ENCODE data around the gene RHBDL3.

The RHBDL3 gene

GRCh38 chr17:32330147-32330546 is 64.5 kb downstream of the RHBDL3 start:
- no peak overlapping the region for H3K14ac ChIP-seq (ENCODE audit: low read length)
- H3K27ac ChIP-seq (ENCODE audit: low read depth, low read length) = no peak overlapping the region
- H2AFZ ChIP-seq (ENCODE audit: insufficient read depth, low read length, poor library complexity) = no peak overlapping the region
- H3K79me1 ChIP-seq (ENCODE audit: low read length) = no peaks in the 10 kb centered on the region
- no peak overlapping the region for H3K9ac ChIP-seq (ENCODE audit: low read length)
- H2BK12ac ChIP-seq (ENCODE audit: low read length) = no peak overlapping the region
- H3K23ac ChIP-seq (ENCODE audit: low read length) = no peak overlapping the region
- no peak overlapping the region for H3K4me2 ChIP-seq (ENCODE audit: low read length)
- no peak overlapping the region for H4K91ac ChIP-seq (ENCODE audit: low read depth, low read length)
- no peaks in the 10 kb centered on the region for H3K79me2 ChIP-seq (ENCODE audit: control insufficient read depth, insufficient read depth, low read length, poor library complexity)
- H2AK5ac ChIP-seq (ENCODE audit: low read length) = no peak overlapping the region
- H3K4me3 ChIP-seq (ENCODE audit: low read depth, low read length) = no peak overlapping the region
- peaks cover 5 to 13% of the 10 kb centered on the region in 2 experiments for H3K36me3 ChIP-seq (ENCODE audit: control insufficient read depth in 1 of 2, insufficient read depth in 2 of 2, low read length in 2 of 2)
- peak in 1 of 2 donors; percentile 21 for DNase-seq
- H3K4me1 ChIP-seq (ENCODE audit: control insufficient read depth in 1 of 2, insufficient read depth in 2 of 2, low read length in 2 of 2) = no peaks in the 10 kb centered on the region
- H3K4ac ChIP-seq (ENCODE audit: low read depth, low read length) = no peak overlapping the region
- no peak overlapping the region for H2BK120ac ChIP-seq (ENCODE audit: insufficient read depth, low read length, poor library complexity)
- H3K9me3 ChIP-seq (ENCODE audit: insufficient read depth, low read depth, low read length) = peaks cover 1% of the 10 kb centered on the region
- H4K8ac ChIP-seq (ENCODE audit: low read depth, low read length) = no peak overlapping the region
- no CpG with 5 or more reads among the region's 3 CpGs for WGBS (ENCODE audit: extremely low coverage, insufficient coverage, insufficient read length)
- no peaks in the 10 kb centered on the region for H3K27me3 ChIP-seq (ENCODE audit: insufficient read depth, low read length)
- no peak overlapping the region for H3K18ac ChIP-seq (ENCODE audit: low read length)
- no peak overlapping the region for H2BK5ac ChIP-seq (ENCODE audit: low read depth, low read length, poor library complexity)
- H4K12ac ChIP-seq (ENCODE audit: low read depth, low read length) = no peak overlapping the region

DNA sequence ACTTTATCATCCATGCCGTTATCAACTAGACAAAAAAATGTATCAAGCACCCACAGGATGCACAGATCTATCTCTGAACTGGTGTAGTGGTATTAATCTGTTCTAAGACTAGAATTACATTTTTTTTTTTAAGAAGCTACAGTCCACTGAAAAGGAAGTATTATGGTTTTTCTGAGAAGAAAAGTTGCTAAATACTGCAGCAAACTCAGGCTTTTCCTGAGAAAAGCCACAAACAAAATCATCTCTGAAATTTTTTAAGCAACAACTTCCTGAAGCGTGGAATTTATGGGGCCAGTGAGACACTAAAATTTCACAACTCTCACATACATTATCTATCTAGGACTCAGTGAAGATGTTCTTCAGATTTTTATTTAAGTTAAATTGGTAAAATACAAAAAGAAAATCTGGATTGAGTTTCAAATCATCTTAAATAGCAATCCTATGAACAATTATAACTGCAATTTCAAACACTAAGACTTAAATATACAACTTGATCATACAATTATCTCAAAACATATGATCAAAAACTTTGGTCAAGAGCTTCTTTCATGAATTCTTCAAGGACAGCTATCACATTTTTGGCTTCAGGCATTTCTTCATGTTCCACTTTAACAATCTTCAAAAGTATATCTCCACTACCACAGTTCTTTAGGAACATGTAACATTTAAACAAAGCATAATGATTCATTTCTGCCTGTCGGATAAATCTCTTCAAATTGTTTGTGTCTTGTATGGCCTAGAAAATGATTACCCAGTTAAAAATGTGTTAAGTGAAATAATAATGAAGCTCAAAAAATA is 65.8 kb downstream of the RHBDL3 start:
- H3K23ac ChIP-seq (ENCODE audit: low read length) = no peak overlapping the region
- no peak overlapping the region for H3K27ac ChIP-seq (ENCODE audit: low read depth, low read length)
- H3K79me1 ChIP-seq (ENCODE audit: low read length) = no peaks in the 10 kb centered on the region
- H2BK12ac ChIP-seq (ENCODE audit: low read length) = no peak overlapping the region
- no peak overlapping the region for H3K14ac ChIP-seq (ENCODE audit: low read length)
- peaks cover 1% of the 10 kb centered on the region for H3K9me3 ChIP-seq (ENCODE audit: insufficient read depth, low read depth, low read length)
- H3K4ac ChIP-seq (ENCODE audit: low read depth, low read length) = no peak overlapping the region
- H2AK5ac ChIP-seq (ENCODE audit: low read length) = no peak overlapping the region
- no peaks in the 10 kb centered on the region for H3K27me3 ChIP-seq (ENCODE audit: insufficient read depth, low read length)
- H3K36me3 ChIP-seq (ENCODE audit: control insufficient read depth in 1 of 2, insufficient read depth in 2 of 2, low read length in 2 of 2) = peaks cover 7 to 13% of the 10 kb centered on the region in 2 experiments
- H3K4me2 ChIP-seq (ENCODE audit: low read length) = no peak overlapping the region
- H3K79me2 ChIP-seq (ENCODE audit: control insufficient read depth, insufficient read depth, low read length, poor library complexity) = no peaks in the 10 kb centered on the region
- H3K9ac ChIP-seq (ENCODE audit: low read length) = no peak overlapping the region
- no peak overlapping the region for H2AFZ ChIP-seq (ENCODE audit: insufficient read depth, low read length, poor library complexity)
- H4K12ac ChIP-seq (ENCODE audit: low read depth, low read length) = no peak overlapping the region
- no peak for DNase-seq
- WGBS (ENCODE audit: extremely low coverage, insufficient coverage, insufficient read length) = no CpG with 5 or more reads among the region's 3 CpGs
- H4K91ac ChIP-seq (ENCODE audit: low read depth, low read length) = no peak overlapping the region
- no peak overlapping the region for H3K18ac ChIP-seq (ENCODE audit: low read length)
- no peak overlapping the region for H4K8ac ChIP-seq (ENCODE audit: low read depth, low read length)
- H2BK120ac ChIP-seq (ENCODE audit: insufficient read depth, low read length, poor library complexity) = no peak overlapping the region
- H3K4me1 ChIP-seq (ENCODE audit: control insufficient read depth in 1 of 2, insufficient read depth in 2 of 2, low read length in 2 of 2) = no peaks in the 10 kb centered on the region
- H2BK5ac ChIP-seq (ENCODE audit: low read depth, low read length, poor library complexity) = no peak overlapping the region
- no peak overlapping the region for H3K4me3 ChIP-seq (ENCODE audit: low read depth, low read length)

- Histone ChIP-seq H3K9me3 (ENCODE audit: insufficient read depth, low read depth, low read length) (peaks cover 1% of the 10 kb centered on the region), H2AFZ (ENCODE audit: insufficient read depth, low read length, poor library complexity) (no peak overlapping the region), H3K79me2 (ENCODE audit: control insufficient read depth, insufficient read depth, low read length, poor library complexity) (no peaks in the 10 kb centered on the region), H3K4me3 (ENCODE audit: low read depth, low read length) (no peak overlapping the region), H2BK12ac (ENCODE audit: low read length) (no peak overlapping the region), H4K8ac (ENCODE audit: low read depth, low read length) (no peak overlapping the region), H3K79me1 (ENCODE audit: low read length) (no peaks in the 10 kb centered on the region), H3K4me1 (ENCODE audit: control insufficient read depth in 1 of 2, insufficient read depth in 2 of 2, low read length in 2 of 2) (no peaks in the 10 kb centered on the region), H4K91ac (ENCODE audit: low read depth, low read length) (no peak overlapping the region), H3K36me3 (ENCODE audit: control insufficient read depth in 1 of 2, insufficient read depth in 2 of 2, low read length in 2 of 2) (peaks cover 11 to 17% of the 10 kb centered on the region in 2 experiments), H2AK5ac (ENCODE audit: low read length) (no peak overlapping the region), H3K27ac (ENCODE audit: low read depth, low read length) (no peak overlapping the region), H3K18ac (ENCODE audit: low read length) (no peak overlapping the region), H2BK120ac (ENCODE audit: insufficient read depth, low read length, poor library complexity) (no peak overlapping the region), H3K4me2 (ENCODE audit: low read length) (no peak overlapping the region), H3K23ac (ENCODE audit: low read length) (no peak overlapping the region), H3K14ac (ENCODE audit: low read length) (no peak overlapping the region), H4K12ac (ENCODE audit: low read depth, low read length) (no peak overlapping the region), H3K4ac (ENCODE audit: low read depth, low read length) (no peak overlapping the region), H3K27me3 (ENCODE audit: insufficient read depth, low read length) (no peaks in the 10 kb centered on the region), H2BK5ac (ENCODE audit: low read depth, low read length, poor library complexity) (no peak overlapping the region), H3K9ac (ENCODE audit: low read length) (no peak overlapping the region)
- no CpG with 5 or more reads among the region's 2 CpGs for WGBS (ENCODE audit: extremely low coverage, insufficient coverage, insufficient read length)
- no peak for DNase-seq
These were observed 67.6 kb downstream of the RHBDL3 start for GRCh38 chr17:32333187-32333586.

- Histone ChIP-seq H3K4me1 (ENCODE audit: control insufficient read depth in 1 of 2, insufficient read depth in 2 of 2, low read length in 2 of 2) (no peaks in the 10 kb centered on the region), H3K14ac (ENCODE audit: low read length) (no peak overlapping the region), H3K4me3 (ENCODE audit: low read depth, low read length) (no peak overlapping the region), H3K36me3 (ENCODE audit: control insufficient read depth in 1 of 2, insufficient read depth in 2 of 2, low read length in 2 of 2) (peaks cover 14 to 17% of the 10 kb centered on the region in 2 experiments), H4K12ac (ENCODE audit: low read depth, low read length) (no peak overlapping the region), H2AK5ac (ENCODE audit: low read length) (no peak overlapping the region), H4K8ac (ENCODE audit: low read depth, low read length) (no peak overlapping the region), H3K23ac (ENCODE audit: low read length) (no peak overlapping the region), H2BK5ac (ENCODE audit: low read depth, low read length, poor library complexity) (no peak overlapping the region), H3K79me1 (ENCODE audit: low read length) (no peaks in the 10 kb centered on the region), H3K4me2 (ENCODE audit: low read length) (no peak overlapping the region), H3K27me3 (ENCODE audit: insufficient read depth, low read length) (no peaks in the 10 kb centered on the region), H2BK12ac (ENCODE audit: low read length) (no peak overlapping the region), H3K4ac (ENCODE audit: low read depth, low read length) (no peak overlapping the region), H4K91ac (ENCODE audit: low read depth, low read length) (no peak overlapping the region), H3K9me3 (ENCODE audit: insufficient read depth, low read depth, low read length) (peaks cover 1% of the 10 kb centered on the region), H3K18ac (ENCODE audit: low read length) (no peak overlapping the region), H3K79me2 (ENCODE audit: control insufficient read depth, insufficient read depth, low read length, poor library complexity) (no peaks in the 10 kb centered on the region), H3K27ac (ENCODE audit: low read depth, low read length) (no peak overlapping the region), H2AFZ (ENCODE audit: insufficient read depth, low read length, poor library complexity) (no peak overlapping the region), H3K9ac (ENCODE audit: low read length) (no peak overlapping the region), H2BK120ac (ENCODE audit: insufficient read depth, low read length, poor library complexity) (no peak overlapping the region)
- no peak for DNase-seq
These were observed 69.4 kb downstream of the RHBDL3 start for GRCh38 chr17:32335046-32335445.

Data from trophoblast cell (in vitro differentiated cells and primary cell).